ENCODE measurements around the gene PAX5.

PAX5 gene

GRCh38 chr9:37002413-37003217, 31.5 kb downstream of the PAX5 start:
- Histone ChIP-seq H3K9me3 (ENCODE audit: severe bottlenecking) (no peaks in the 10 kb centered on the region), H3K27ac (ENCODE audit: poor library complexity, severe bottlenecking) (no peak overlapping the region), H3K27me3 (ENCODE audit: insufficient read depth, poor library complexity, severe bottlenecking) (peaks cover 61% of the 10 kb centered on the region), H3K4me1 (ENCODE audit: insufficient read depth, poor library complexity, severe bottlenecking) (no peaks in the 10 kb centered on the region), H3K36me3 (ENCODE audit: low read depth) (no peaks in the 10 kb centered on the region), H3K4me3 (ENCODE audit: severe bottlenecking) (no peak overlapping the region)
- no peak for ATAC-seq (ENCODE audit: low read depth)
- TF ChIP-seq, protein P1, sequence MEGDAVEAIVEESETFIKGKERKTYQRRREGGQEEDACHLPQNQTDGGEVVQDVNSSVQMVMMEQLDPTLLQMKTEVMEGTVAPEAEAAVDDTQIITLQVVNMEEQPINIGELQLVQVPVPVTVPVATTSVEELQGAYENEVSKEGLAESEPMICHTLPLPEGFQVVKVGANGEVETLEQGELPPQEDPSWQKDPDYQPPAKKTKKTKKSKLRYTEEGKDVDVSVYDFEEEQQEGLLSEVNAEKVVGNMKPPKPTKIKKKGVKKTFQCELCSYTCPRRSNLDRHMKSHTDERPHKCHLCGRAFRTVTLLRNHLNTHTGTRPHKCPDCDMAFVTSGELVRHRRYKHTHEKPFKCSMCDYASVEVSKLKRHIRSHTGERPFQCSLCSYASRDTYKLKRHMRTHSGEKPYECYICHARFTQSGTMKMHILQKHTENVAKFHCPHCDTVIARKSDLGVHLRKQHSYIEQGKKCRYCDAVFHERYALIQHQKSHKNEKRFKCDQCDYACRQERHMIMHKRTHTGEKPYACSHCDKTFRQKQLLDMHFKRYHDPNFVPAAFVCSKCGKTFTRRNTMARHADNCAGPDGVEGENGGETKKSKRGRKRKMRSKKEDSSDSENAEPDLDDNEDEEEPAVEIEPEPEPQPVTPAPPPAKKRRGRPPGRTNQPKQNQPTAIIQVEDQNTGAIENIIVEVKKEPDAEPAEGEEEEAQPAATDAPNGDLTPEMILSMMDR (IDR thresholded peaks at IDR 0.05; ENCODE audit: poor library complexity, severe bottlenecking) = no peak
- DNase-seq (ENCODE audit: low spot score) = no peak

- Histone ChIP-seq H3K4me3 (ENCODE audit: severe bottlenecking) (no peak overlapping the region), H3K27ac (ENCODE audit: poor library complexity, severe bottlenecking) (no peak overlapping the region), H3K9me3 (ENCODE audit: severe bottlenecking) (no peaks in the 10 kb centered on the region), H3K27me3 (ENCODE audit: insufficient read depth, poor library complexity, severe bottlenecking) (peaks cover 55% of the 10 kb centered on the region), H3K4me1 (ENCODE audit: insufficient read depth, poor library complexity, severe bottlenecking) (no peaks in the 10 kb centered on the region), H3K36me3 (ENCODE audit: low read depth) (no peaks in the 10 kb centered on the region)
- TF ChIP-seq, protein P1 (IDR thresholded peaks at IDR 0.05; ENCODE audit: poor library complexity, severe bottlenecking) = no peak
- DNase-seq (ENCODE audit: low spot score) (no peak), ATAC-seq (ENCODE audit: low read depth) (no peak)
These were observed 32.0 kb downstream of the PAX5 start for GRCh38 chr9:37002036-37002412.

GRCh38 chr9:37001459-37001858, 32.6 kb downstream of the PAX5 start:
- DNase-seq (ENCODE audit: low spot score) = no peak
- TF ChIP-seq, protein P1 (IDR thresholded peaks at IDR 0.05; ENCODE audit: poor library complexity, severe bottlenecking) = no peak
- H3K4me3 ChIP-seq (ENCODE audit: severe bottlenecking) = no peak overlapping the region
- H3K4me1 ChIP-seq (ENCODE audit: insufficient read depth, poor library complexity, severe bottlenecking) = no peaks in the 10 kb centered on the region
- H3K27me3 ChIP-seq (ENCODE audit: insufficient read depth, poor library complexity, severe bottlenecking) = peaks cover 50% of the 10 kb centered on the region
- H3K27ac ChIP-seq (ENCODE audit: poor library complexity, severe bottlenecking) = no peak overlapping the region
- no peaks in the 10 kb centered on the region for H3K36me3 ChIP-seq (ENCODE audit: low read depth)
- H3K9me3 ChIP-seq (ENCODE audit: severe bottlenecking) = no peaks in the 10 kb centered on the region
- no peak for ATAC-seq (ENCODE audit: low read depth)

- no peaks in the 10 kb centered on the region for H3K9me3 ChIP-seq (ENCODE audit: severe bottlenecking)
- H3K27ac ChIP-seq (ENCODE audit: poor library complexity, severe bottlenecking) = no peak overlapping the region
- ATAC-seq (ENCODE audit: low read depth) (no peak), DNase-seq (ENCODE audit: low spot score) (no peak)
- TF ChIP-seq, protein P1 (IDR thresholded peaks at IDR 0.05; ENCODE audit: poor library complexity, severe bottlenecking) = no peak
- peaks cover 35% of the 10 kb centered on the region for H3K27me3 ChIP-seq (ENCODE audit: insufficient read depth, poor library complexity, severe bottlenecking)
- no peaks in the 10 kb centered on the region for H3K36me3 ChIP-seq (ENCODE audit: low read depth)
- H3K4me1 ChIP-seq (ENCODE audit: insufficient read depth, poor library complexity, severe bottlenecking) = no peaks in the 10 kb centered on the region
- H3K4me3 ChIP-seq (ENCODE audit: severe bottlenecking) = no peak overlapping the region
These were observed 34.2 kb downstream of the PAX5 start for GRCh38 chr9:36999728-37000333.

DNA sequence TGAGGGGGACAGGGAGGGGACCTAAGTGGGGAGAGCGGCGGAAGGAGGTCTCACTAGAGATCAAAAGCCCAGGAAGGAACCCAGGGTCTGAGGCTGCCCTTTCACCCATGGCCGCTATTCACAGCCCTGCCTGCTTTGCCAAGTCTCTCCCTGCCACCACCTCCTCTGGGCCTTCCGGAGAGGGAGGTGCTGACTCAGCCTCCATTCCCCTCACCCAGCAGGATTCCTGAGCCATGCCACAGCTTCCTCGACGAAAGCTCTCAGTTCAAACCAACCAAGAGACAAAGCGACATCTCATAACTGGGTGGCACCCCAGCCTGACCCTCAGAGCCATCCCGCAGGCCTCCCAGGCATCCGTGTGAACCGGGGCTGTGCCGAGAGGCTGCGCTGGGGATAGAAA, 36.7 kb downstream of the PAX5 start:
- ATAC-seq (ENCODE audit: low read depth) (peak; percentile 72), DNase-seq (ENCODE audit: low spot score) (no peak)
- no peak overlapping the region for H3K27ac ChIP-seq (ENCODE audit: poor library complexity, severe bottlenecking)
- no peaks in the 10 kb centered on the region for H3K36me3 ChIP-seq (ENCODE audit: low read depth)
- H3K27me3 ChIP-seq (ENCODE audit: insufficient read depth, poor library complexity, severe bottlenecking) = peaks cover 11% of the 10 kb centered on the region
- TF ChIP-seq, protein P1 (IDR thresholded peaks at IDR 0.05; ENCODE audit: poor library complexity, severe bottlenecking) = no peak
- no peaks in the 10 kb centered on the region for H3K9me3 ChIP-seq (ENCODE audit: severe bottlenecking)
- no peak overlapping the region for H3K4me3 ChIP-seq (ENCODE audit: severe bottlenecking)
- H3K4me1 ChIP-seq (ENCODE audit: insufficient read depth, poor library complexity, severe bottlenecking) = no peaks in the 10 kb centered on the region

All from RWPE2 (cell line).